GM12874 (cell line): ENCODE results near the gene LAIR2.

Experiments
- TF ChIP-seq, protein P1 (sequence below): IDR thresholded peaks from 2 replicates; pipeline ENCODE4 v1.5.1; 2011; ENCODE audit warnings: low read depth, mild to moderate bottlenecking, control low read depth, low read length, moderate library complexity; ENCODE audit not compliant: insufficient read depth

Gene LAIR2

DNA sequence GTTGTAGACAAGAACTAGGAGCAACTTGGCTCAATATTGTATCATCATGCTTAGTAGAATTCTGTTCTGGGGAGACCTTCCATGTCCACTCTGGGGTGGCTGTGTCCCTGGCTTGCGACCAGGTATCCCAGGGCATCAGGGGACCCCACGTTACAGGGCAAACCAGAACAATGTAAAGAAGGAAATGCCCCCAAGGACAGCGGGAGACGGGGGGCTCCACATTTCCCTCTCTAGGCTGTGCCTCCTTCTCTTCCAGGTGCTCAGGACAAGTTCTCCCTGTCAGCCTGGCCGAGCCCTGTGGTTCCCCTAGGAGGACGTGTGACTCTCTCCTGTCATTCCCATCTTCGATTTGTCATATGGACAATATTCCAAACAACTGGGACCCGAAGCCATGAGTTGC is 30.8 kb downstream of the LAIR2 start:
- TF ChIP-seq, protein P1, sequence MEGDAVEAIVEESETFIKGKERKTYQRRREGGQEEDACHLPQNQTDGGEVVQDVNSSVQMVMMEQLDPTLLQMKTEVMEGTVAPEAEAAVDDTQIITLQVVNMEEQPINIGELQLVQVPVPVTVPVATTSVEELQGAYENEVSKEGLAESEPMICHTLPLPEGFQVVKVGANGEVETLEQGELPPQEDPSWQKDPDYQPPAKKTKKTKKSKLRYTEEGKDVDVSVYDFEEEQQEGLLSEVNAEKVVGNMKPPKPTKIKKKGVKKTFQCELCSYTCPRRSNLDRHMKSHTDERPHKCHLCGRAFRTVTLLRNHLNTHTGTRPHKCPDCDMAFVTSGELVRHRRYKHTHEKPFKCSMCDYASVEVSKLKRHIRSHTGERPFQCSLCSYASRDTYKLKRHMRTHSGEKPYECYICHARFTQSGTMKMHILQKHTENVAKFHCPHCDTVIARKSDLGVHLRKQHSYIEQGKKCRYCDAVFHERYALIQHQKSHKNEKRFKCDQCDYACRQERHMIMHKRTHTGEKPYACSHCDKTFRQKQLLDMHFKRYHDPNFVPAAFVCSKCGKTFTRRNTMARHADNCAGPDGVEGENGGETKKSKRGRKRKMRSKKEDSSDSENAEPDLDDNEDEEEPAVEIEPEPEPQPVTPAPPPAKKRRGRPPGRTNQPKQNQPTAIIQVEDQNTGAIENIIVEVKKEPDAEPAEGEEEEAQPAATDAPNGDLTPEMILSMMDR = no peak

- TF ChIP-seq, protein P1 = no peak
Observed at GRCh38 chr19:54534156-54534555, 31.5 kb downstream of the LAIR2 start.

DNA sequence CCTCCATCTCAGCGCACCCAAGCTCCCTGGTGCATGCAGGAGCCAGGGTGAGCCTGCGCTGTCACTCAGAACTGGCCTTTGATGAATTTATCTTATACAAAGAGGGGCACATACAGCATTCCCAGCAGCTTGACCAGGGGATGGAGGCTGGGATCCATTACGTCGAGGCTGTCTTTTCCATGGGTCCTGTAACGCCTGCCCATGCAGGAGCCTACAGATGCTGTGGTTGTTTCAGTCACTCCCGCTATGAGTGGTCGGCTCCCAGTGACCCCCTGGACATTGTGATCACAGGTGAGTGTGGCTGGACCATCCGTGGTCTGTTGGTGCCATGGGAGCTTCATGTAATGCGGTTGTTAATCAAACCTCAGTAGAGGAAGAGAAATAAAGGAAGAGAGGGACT is 33.0 kb downstream of the LAIR2 start:
- TF ChIP-seq, protein P1 = no peak

DNA sequence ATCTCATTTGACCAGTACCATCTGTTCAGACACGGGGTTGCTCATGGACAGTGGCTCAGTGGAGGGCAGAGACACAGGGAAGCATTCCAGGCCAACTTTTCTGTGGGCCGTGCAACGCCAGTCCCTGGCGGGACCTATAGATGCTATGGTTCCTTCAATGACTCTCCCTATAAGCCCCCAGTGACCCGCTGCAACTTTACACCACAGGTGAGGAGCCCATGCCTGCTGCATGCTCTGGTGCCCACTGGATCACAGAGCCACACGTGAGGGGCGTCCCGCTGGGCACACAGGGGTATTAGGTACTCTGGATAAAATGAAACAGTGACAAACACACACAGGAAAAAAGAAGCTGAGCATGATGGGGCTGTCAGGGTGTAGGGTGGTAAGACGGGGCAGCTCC is 34.3 kb downstream of the LAIR2 start:
- TF ChIP-seq, protein P1 = no peak

- TF ChIP-seq, protein P1 = no peak
Observed at GRCh38 chr19:54541712-54542111, 39.1 kb downstream of the LAIR2 start.

DNA sequence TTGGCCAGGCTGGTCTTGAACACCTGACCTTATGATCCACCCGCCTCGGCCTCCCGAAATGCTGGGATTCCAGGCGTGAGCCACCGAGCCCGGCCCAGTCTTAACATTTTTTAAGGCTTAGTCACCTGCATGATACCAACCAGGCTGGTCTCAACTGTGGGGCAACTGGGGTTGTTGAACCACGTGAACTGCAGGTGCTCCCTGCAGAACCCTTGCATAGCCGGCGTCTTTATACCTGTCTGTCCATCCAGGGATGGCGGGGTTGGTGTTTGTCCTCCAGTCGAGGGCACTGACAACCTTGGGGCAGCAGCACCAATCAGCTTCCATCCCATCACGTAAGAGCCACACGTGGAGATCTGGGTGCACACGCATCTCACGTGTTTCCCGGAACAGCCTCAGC is 46.2 kb downstream of the LAIR2 start:
- TF ChIP-seq, protein P1 = no peak

DNA sequence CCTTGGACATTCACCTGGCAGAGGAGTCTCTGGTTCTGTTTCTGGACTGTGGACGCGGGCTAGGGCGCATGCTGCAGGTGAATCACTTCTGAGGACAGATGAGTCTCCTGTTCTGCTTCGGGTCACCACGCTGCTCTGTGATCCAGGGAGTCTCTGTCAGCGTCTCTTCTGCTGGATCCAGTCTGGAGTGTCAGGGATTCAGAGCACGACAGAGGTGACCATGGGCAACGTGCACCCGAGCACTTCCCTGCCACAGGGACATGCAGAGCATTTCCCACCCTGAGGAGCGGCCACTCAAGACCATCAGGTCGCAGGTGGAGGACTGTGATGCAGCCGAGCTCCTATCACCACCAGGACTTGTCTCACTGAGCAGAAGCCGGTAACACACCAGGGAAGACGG is 46.6 kb downstream of the LAIR2 start:
- TF ChIP-seq, protein P1 = no peak

DNA sequence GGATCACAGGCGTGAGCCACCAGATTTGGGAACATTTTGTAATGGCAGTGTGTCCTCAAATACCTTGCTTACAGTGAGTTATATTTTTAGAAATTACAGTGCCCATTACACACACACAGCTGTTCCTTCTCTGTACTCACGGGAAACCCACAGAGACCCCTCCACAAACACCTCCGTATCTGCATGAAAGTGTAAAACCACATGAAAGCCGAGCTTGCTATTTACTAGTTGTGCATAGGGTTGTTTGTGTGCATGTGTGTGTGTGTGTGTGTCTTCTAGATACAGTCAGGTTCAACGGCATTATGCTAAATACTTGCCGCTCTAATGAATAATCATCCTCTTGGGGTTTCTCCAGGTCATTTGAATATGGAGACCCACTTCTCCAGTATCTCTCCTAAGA is 48.7 kb downstream of the LAIR2 start:
- TF ChIP-seq, protein P1 = no peak
